Parathyroid adenoma (tissue), 2 donors: ENCODE measurements around the gene NIN.

Experiments used
- H2AFZ ChIP-seq: fragments of 300-600 bp; sonication (generic); one replicate; pipeline ENCODE4 v1.7.0; 2017; ENCODE audit warnings: antibody characterized with exemption, mild to moderate bottlenecking
- H3K27ac ChIP-seq: fragments of 300-600 bp; sonication (generic); one replicate; pipeline ENCODE4 v1.7.0; 2017
- H3K27me3 ChIP-seq: fragments of 300-600 bp; sonication (generic); one replicate; pipeline ENCODE4 v1.7.0; 2017; ENCODE audit warnings: low read length; ENCODE audit not compliant: control insufficient read depth, insufficient read depth
- H3K36me3 ChIP-seq: fragments of 300-600 bp; sonication (generic); one replicate; pipeline ENCODE4 v1.7.0; 2017; ENCODE audit warnings: low read length; ENCODE audit not compliant: control insufficient read depth, insufficient read depth
- H3K4me1 ChIP-seq: fragments of 300-600 bp; sonication (generic); one replicate; pipeline ENCODE4 v1.7.0; 2017; ENCODE audit warnings: control low read depth
- H3K4me2 ChIP-seq: fragments of 300-600 bp; sonication (generic); one replicate; pipeline ENCODE4 v1.7.0; 2017; ENCODE audit warnings: low read length
- H3K4me3 ChIP-seq: fragments of 300-600 bp; sonication (generic); one replicate; pipeline ENCODE4 v1.7.0; 2017; ENCODE audit warnings: low read depth, low read length
- H3K79me2 ChIP-seq: fragments of 300-600 bp; sonication (generic); one replicate; pipeline ENCODE4 v1.7.0; 2017; ENCODE audit warnings: control low read depth
- H3K9ac ChIP-seq: fragments of 300-600 bp; sonication (generic); one replicate; pipeline ENCODE4 v1.7.0; 2017; ENCODE audit warnings: mild to moderate bottlenecking
- H3K9me3 ChIP-seq: fragments of 300-600 bp; sonication (generic); one replicate; pipeline ENCODE4 v1.7.0; 2017; ENCODE audit warnings: low read length; ENCODE audit not compliant: control insufficient read depth
- TF ChIP-seq, protein P1 (sequence below): fragments of 300-600 bp; sonication (generic); IDR thresholded peaks from one replicate; pipeline ENCODE4 v1.7.0; 2017; ENCODE audit warnings: antibody characterized with exemption, mild to moderate bottlenecking
- donor health status: primary hyperparathyroidism.

The NIN gene

DNA sequence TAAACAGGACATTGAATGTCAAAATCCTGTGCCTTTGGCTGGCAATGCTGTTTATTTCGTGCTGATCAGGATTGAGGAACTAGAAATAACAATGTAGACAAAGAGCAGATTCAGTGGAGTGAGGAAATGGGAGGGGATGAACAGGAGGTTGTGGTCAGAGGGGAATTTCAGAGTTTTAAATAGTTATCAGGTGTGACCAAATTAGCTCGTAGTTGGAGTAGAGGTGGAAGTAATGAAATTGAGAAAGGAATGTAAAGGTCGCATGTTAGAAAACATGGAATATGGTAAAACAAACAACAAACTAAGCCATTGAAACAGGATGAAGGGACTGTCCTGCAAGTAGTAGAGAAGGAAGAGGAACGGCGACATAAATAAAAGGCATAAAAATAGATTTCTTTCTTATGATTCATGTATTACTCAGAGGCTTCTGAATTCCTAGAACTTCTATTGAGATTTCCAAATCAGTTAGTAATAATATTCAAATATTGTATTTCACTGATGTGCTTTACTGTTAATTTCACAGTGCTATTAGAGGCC lies 153.4 kb downstream of the NIN start:
- no peak overlapping the region for H3K4me3 ChIP-seq
- peak overlapping the region; percentile 30 for H2AFZ ChIP-seq
- H3K27me3 ChIP-seq: no peaks in the 10 kb centered on the region
- H3K27ac ChIP-seq: no peak overlapping the region
- no peaks in the 10 kb centered on the region for H3K9me3 ChIP-seq
- no peak overlapping the region for H3K4me2 ChIP-seq
- H3K9ac ChIP-seq: no peak overlapping the region
- no peaks in the 10 kb centered on the region for H3K79me2 ChIP-seq
- H3K36me3 ChIP-seq: no peaks in the 10 kb centered on the region
- TF ChIP-seq, protein P1, sequence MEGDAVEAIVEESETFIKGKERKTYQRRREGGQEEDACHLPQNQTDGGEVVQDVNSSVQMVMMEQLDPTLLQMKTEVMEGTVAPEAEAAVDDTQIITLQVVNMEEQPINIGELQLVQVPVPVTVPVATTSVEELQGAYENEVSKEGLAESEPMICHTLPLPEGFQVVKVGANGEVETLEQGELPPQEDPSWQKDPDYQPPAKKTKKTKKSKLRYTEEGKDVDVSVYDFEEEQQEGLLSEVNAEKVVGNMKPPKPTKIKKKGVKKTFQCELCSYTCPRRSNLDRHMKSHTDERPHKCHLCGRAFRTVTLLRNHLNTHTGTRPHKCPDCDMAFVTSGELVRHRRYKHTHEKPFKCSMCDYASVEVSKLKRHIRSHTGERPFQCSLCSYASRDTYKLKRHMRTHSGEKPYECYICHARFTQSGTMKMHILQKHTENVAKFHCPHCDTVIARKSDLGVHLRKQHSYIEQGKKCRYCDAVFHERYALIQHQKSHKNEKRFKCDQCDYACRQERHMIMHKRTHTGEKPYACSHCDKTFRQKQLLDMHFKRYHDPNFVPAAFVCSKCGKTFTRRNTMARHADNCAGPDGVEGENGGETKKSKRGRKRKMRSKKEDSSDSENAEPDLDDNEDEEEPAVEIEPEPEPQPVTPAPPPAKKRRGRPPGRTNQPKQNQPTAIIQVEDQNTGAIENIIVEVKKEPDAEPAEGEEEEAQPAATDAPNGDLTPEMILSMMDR: no peak
- H3K4me1 ChIP-seq: no peaks in the 10 kb centered on the region

DNA sequence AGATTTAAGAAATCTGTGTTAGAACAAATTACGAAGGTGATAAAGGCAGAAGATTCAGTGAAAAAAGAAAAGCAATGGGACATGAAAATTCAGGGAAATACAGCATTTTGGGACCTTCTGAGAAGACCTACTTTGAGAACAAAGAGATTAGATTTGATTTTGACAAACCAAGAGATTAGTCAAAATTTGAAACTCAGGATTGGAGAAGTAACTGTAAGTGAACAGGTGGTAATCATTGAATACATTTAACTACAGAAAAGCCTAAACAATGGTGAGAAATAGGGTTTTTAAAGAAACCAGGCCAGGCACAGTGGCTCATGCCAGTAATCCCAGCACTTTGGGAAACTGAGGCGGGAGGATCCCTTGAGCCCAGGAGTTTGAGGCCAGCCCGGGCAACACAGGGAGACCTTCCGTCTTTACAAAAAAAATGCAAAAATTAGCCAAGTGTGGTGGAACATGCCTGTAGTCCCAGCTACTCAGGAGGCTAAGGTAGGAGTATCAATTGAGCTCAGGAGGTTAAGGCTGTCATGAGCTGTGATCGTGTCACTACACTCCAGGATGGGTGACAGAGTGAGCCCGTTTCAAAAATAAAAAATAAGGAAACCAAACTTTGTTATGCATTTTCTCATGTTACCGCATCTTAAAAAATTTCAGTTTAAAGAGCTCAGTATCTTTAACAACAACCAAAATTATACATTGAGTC lies 154.0 kb downstream of the NIN start:
- H3K27me3 ChIP-seq: no peaks in the 10 kb centered on the region
- no peaks in the 10 kb centered on the region for H3K9me3 ChIP-seq
- no peak overlapping the region for H3K4me3 ChIP-seq
- H3K36me3 ChIP-seq: no peaks in the 10 kb centered on the region
- no peaks in the 10 kb centered on the region for H3K4me1 ChIP-seq
- TF ChIP-seq, protein P1: no peak
- H3K79me2 ChIP-seq: no peaks in the 10 kb centered on the region
- H3K27ac ChIP-seq: no peak overlapping the region
- no peak overlapping the region for H2AFZ ChIP-seq
- H3K9ac ChIP-seq: no peak overlapping the region
- no peak overlapping the region for H3K4me2 ChIP-seq

DNA sequence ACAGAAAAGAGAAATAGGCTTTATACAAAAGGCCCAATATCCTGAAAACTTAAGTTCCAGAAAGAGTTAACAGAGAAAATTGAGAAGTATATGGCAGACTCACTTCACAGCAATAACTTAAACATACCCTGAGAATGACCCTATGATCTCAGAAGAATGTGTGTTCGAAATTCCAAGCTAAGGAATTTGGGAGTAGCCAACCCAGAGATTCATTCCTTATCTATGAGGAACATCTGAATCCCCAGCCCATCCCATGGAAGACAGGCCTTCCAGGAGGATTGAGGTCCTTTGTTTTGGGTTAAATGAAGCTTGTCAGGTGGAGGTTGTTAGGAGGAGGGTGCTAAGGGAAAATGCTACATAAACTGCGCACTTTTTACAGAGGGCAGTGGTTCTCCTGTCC lies 155.4 kb downstream of the NIN start:
- H3K4me1 ChIP-seq: no peaks in the 10 kb centered on the region
- no peaks in the 10 kb centered on the region for H3K36me3 ChIP-seq
- no peak overlapping the region for H3K27ac ChIP-seq
- no peak overlapping the region for H3K9ac ChIP-seq
- no peak overlapping the region for H3K4me3 ChIP-seq
- no peak overlapping the region for H2AFZ ChIP-seq
- TF ChIP-seq, protein P1: no peak
- H3K4me2 ChIP-seq: no peak overlapping the region
- H3K9me3 ChIP-seq: no peaks in the 10 kb centered on the region
- no peaks in the 10 kb centered on the region for H3K27me3 ChIP-seq
- no peaks in the 10 kb centered on the region for H3K79me2 ChIP-seq

DNA sequence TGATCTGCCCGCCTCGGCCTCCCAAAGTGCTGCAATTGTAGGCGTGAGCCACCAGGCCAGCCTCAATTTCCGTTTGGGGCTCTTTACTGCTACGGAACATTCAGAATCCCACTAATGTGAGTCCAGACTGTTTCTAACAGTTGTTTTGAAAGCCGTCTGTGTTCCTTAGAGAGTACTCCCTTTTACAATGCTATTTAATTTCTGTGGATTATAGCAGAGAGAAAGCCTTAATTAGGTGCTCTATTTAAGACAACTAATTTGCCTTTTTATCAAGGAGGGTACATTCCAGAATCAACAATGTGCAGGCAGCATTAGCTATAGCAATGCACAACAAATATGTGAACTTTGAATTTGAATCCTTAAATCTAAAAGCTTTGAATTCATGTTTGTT lies 160.1 kb downstream of the NIN start:
- H2AFZ ChIP-seq: no peak overlapping the region
- H3K4me2 ChIP-seq: no peak overlapping the region
- no peak overlapping the region for H3K4me3 ChIP-seq
- H3K36me3 ChIP-seq: no peaks in the 10 kb centered on the region
- H3K27me3 ChIP-seq: no peaks in the 10 kb centered on the region
- no peak overlapping the region for H3K27ac ChIP-seq
- H3K79me2 ChIP-seq: no peaks in the 10 kb centered on the region
- TF ChIP-seq, protein P1: no peak
- no peaks in the 10 kb centered on the region for H3K4me1 ChIP-seq
- no peaks in the 10 kb centered on the region for H3K9me3 ChIP-seq
- no peak overlapping the region for H3K9ac ChIP-seq
